Tibial nerve (tissue), 4 donors: Measurements from ENCODE around the gene ZRANB1. TPM values are rescaled to one million over a fixed set of nuclear protein-coding genes. Genes with fewer than 3 reads are reported as not detected.

Experiments
- DNase-seq, 2 donors: peaks; one replicate each; pipeline ENCODE4 v3.0.0-alpha.2; 2019; ENCODE audit warnings: low spot score in 2 of 2
- H3K27ac ChIP-seq, 4 donors: fragments of 200-600 bp; sonication (generic) in 3 of 4; one replicate each; pipeline ENCODE4 v1.5.1; 2017 to 2019; ENCODE audit warnings: mild to moderate bottlenecking in 1 of 4
- H3K27me3 ChIP-seq, 2 donors: fragments of 200-600 bp; sonication (generic) in 1 of 2; one replicate each; pipeline versions ENCODE4 v1.5.1 to v1.6.0; 2017 to 2019
- H3K36me3 ChIP-seq, 3 donors: fragments of 200-600 bp; sonication (generic); one replicate each; pipeline ENCODE4 v1.5.1; 2018 to 2019
- H3K4me1 ChIP-seq, 4 donors: fragments of 200-600 bp; sonication (generic) in 3 of 4; one replicate each; pipeline ENCODE4 v1.5.1; 2017 to 2019
- H3K4me3 ChIP-seq, 4 donors: fragments of 200-600 bp; sonication (generic) in 3 of 4; one replicate each; pipeline ENCODE4 v1.5.1; 2017 to 2019; ENCODE audit warnings: mild to moderate bottlenecking in 1 of 4, moderate library complexity in 1 of 4
- H3K9me3 ChIP-seq, 4 donors: fragments of 200-600 bp; sonication (generic) in 3 of 4; one replicate each; pipeline ENCODE4 v1.5.1; 2017 to 2019
- EP300 ChIP-seq, 2 donors: sonication (generic); formaldehyde crosslinking; IDR thresholded peaks; one replicate each; pipeline ENCODE4 v1.6.1; 2017; ENCODE audit warnings: antibody characterized with exemption in 2 of 2, mild to moderate bottlenecking in 1 of 2
- POLR2A ChIP-seq, 2 donors: fragments of 450-650 bp; IDR thresholded peaks; one replicate each; pipeline ENCODE4 v1.6.1; 2017; ENCODE audit warnings: antibody characterized with exemption in 2 of 2, mild to moderate bottlenecking in 2 of 2, moderate library complexity in 2 of 2
- WGBS, 2 donors: methylation state at CpG; one replicate each; pipeline ENCODE4 v1.1.5; 2018; 5-methylcytosine and 5-hydroxymethylcytosine counted together
- total RNA-seq, 4 donors: library from RNA; depleted of rRNA; stranded (reverse); fragments of >200 nt; gene quantifications; one replicate each; pipeline ENCODE4 v1.1.0, GENCODE V29; 2016
- TF ChIP-seq, protein P1 (sequence below), 5 experiments: fragments of 200-600 bp in 3 of 5; fragments of 450-650 bp in 2 of 5; sonication (generic) in 3 of 5; IDR thresholded peaks; one replicate each; pipeline ENCODE4 v1.5.1; 2016 to 2019; ENCODE audit warnings: antibody characterized with exemption in 5 of 5, mild to moderate bottlenecking in 3 of 5, moderate library complexity in 2 of 5

Gene ZRANB1
- total RNA-seq, 4 donors from 2014 or later, result 22.2 to 33.5 (median 24.2) TPM

DNA sequence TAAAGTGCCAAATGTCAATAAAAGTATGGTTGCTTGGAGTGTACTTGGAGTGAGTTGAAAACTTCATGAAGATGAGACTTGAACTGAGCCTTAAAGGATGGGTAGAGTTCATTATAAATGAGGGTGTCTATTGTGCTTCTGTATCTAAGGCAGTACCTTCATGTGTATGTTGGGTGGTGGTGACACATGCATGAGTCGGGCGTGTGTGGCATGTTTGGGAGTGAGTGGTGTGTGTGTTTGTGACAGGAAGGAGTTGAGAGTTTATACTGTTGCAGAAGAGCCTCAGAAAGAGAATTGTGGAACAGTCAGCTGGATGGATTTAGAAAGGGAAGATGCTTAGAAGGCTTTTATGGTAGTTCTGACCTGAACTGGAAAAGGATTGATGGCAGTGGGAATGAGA lies 6.0 kb upstream of the ZRANB1 start:
- 91 to 95% methylated on average over 2 of the region's 2 CpGs for WGBS, 2 donors
- peaks cover 0 to 10% (median 0%) of the 10 kb centered on the region in 4 donors for H3K9me3 ChIP-seq
- DNase-seq, result no peak
- no peaks in the 10 kb centered on the region for H3K27me3 ChIP-seq
- peaks cover 0 to 30% (median 0%) of the 10 kb centered on the region in 4 donors for H3K4me1 ChIP-seq
- TF ChIP-seq EP300 (IDR thresholded peaks at IDR 0.05) (no peak), POLR2A (IDR thresholded peaks at IDR 0.05) (no peak)
- TF ChIP-seq, protein P1, sequence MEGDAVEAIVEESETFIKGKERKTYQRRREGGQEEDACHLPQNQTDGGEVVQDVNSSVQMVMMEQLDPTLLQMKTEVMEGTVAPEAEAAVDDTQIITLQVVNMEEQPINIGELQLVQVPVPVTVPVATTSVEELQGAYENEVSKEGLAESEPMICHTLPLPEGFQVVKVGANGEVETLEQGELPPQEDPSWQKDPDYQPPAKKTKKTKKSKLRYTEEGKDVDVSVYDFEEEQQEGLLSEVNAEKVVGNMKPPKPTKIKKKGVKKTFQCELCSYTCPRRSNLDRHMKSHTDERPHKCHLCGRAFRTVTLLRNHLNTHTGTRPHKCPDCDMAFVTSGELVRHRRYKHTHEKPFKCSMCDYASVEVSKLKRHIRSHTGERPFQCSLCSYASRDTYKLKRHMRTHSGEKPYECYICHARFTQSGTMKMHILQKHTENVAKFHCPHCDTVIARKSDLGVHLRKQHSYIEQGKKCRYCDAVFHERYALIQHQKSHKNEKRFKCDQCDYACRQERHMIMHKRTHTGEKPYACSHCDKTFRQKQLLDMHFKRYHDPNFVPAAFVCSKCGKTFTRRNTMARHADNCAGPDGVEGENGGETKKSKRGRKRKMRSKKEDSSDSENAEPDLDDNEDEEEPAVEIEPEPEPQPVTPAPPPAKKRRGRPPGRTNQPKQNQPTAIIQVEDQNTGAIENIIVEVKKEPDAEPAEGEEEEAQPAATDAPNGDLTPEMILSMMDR (IDR thresholded peaks at IDR 0.05), result no peak
- H3K27ac ChIP-seq, result no peak overlapping the region
- no peak overlapping the region for H3K4me3 ChIP-seq
- H3K36me3 ChIP-seq, result no peaks in the 10 kb centered on the region

DNA sequence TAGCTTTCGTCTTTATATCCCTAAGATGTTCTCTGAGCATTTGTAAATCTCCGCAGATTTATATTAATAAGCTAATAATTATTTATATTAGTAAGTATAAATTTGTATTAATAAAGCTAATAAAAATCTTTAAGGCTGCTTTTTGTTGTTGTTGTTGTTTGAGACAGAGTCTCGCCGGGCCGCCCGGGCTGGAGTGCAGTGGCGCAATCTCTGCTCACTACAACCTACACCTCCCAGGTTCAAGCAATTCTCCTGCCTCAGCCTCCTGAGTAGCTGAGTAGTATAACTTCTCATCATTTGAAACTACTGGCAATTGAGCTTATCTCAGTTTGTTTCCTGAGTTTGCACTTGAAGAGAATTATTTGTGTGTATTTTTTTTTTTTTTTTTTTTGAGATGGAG lies 5.1 kb upstream of the ZRANB1 start:
- Histone ChIP-seq H3K9me3 (peaks cover 0 to 8% (median 0%) of the 10 kb centered on the region in 4 donors), H3K36me3 (no peaks in the 10 kb centered on the region), H3K27ac (no peak overlapping the region), H3K4me3 (no peak overlapping the region), H3K27me3 (no peaks in the 10 kb centered on the region), H3K4me1 (peaks cover 0 to 36% (median 0%) of the 10 kb centered on the region in 4 donors)
- 95 to 96% methylated on average over 7 of the region's 7 CpGs for WGBS, 2 donors
- no peak for DNase-seq
- TF ChIP-seq, protein P1 (IDR thresholded peaks at IDR 0.05), result no peak
- TF ChIP-seq POLR2A (IDR thresholded peaks at IDR 0.05), result no peak
- no peak for TF ChIP-seq EP300 (IDR thresholded peaks at IDR 0.05)

DNA sequence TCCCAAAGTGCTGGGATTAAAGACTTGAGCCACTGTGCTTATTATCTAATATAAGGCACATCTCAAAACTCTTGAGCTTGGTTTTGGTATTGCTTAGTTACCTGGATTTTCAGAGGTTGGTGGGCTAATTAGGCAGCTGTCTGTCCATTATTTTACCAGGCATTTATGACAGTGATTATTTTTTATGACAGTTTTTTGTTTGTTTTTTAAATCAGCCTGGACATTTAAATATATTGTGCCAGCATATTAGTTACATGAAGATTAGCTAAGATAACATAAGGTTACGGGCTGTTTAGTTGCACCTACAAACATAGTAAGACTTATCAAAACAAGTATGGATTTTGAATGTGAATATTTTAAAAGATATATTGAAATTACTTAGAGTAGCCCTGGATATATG lies 2.6 kb upstream of the ZRANB1 start:
- H3K27ac ChIP-seq, result no peak overlapping the region

DNA sequence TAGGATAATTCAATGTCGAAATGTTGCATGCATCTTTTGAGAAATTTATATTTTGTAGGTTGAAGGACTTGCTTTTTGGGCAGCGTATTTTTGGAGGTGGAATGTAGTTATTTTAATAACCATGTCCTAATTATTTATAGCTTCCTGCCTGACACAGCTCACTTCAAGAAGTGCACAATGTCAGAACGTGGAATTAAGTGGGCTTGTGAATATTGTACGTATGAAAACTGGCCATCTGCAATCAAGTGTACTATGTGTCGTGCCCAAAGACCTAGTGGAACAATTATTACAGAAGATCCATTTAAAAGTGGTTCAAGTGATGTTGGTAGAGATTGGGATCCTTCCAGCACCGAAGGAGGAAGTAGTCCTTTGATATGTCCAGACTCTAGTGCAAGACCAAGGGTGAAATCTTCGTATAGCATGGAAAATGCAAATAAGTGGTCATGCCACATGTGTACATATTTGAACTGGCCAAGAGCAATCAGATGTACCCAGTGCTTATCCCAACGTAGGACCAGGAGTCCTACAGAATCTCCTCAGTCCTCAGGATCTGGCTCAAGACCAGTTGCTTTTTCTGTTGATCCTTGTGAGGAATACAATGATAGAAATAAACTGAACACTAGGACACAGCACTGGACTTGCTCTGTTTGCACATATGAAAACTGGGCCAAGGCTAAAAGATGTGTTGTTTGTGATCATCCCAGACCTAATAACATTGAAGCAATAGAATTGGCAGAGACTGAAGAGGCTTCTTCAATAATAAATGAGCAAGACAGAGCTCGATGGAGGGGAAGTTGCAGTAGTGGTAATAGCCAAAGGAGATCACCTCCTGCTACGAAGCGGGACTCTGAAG lies 620 bp downstream of the ZRANB1 start:
- TF ChIP-seq, protein P1 (IDR thresholded peaks at IDR 0.05), result no peak
- no peak for TF ChIP-seq POLR2A (IDR thresholded peaks at IDR 0.05)
- TF ChIP-seq EP300 (IDR thresholded peaks at IDR 0.05), result no peak
- no peaks in the 10 kb centered on the region for H3K27me3 ChIP-seq
- no peak overlapping the region for H3K27ac ChIP-seq
- H3K4me3 ChIP-seq, result no peak overlapping the region
- peaks cover 0 to 85% (median 16%) of the 10 kb centered on the region in 4 donors for H3K4me1 ChIP-seq
- 63 to 67% methylated on average over 11 of the region's 11 CpGs for WGBS, 2 donors
- no peaks in the 10 kb centered on the region for H3K36me3 ChIP-seq
- no peaks in the 10 kb centered on the region for H3K9me3 ChIP-seq
- DNase-seq, result no peak

More for the DNA sequence above, 2.6 kb upstream of the ZRANB1 start:
- TF ChIP-seq POLR2A (IDR thresholded peaks at IDR 0.05) (no peak), EP300 (IDR thresholded peaks at IDR 0.05) (no peak)
- TF ChIP-seq, protein P1 (IDR thresholded peaks at IDR 0.05), result no peak
- WGBS, 2 donors, result 93 to 100% methylated on average over 1 of the region's 1 CpG
- Histone ChIP-seq H3K27me3 (no peaks in the 10 kb centered on the region), H3K4me3 (no peak overlapping the region), H3K36me3 (no peaks in the 10 kb centered on the region), H3K4me1 (peaks cover 0 to 61% (median 7%) of the 10 kb centered on the region in 4 donors), H3K9me3 (no peaks in the 10 kb centered on the region)
- DNase-seq, result no peak
